NCI-H146 (cell line): ENCODE measurements around the gene ASMT.
"Not testable (repeated sequence)": the region's sequence is repeated elsewhere in the genome, so short reads cannot be mapped to it uniquely, and the experiment has no call there.

ENCODE experiments used
- DNase-seq: peaks from one replicate; lab custom pipeline; 2025; lab: John Stamatoyannopoulos, UW

The ASMT gene, protein sequence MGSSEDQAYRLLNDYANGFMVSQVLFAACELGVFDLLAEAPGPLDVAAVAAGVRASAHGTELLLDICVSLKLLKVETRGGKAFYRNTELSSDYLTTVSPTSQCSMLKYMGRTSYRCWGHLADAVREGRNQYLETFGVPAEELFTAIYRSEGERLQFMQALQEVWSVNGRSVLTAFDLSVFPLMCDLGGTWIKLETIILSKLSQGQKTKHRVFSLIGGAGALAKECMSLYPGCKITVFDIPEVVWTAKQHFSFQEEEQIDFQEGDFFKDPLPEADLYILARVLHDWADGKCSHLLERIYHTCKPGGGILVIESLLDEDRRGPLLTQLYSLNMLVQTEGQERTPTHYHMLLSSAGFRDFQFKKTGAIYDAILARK

DNA sequence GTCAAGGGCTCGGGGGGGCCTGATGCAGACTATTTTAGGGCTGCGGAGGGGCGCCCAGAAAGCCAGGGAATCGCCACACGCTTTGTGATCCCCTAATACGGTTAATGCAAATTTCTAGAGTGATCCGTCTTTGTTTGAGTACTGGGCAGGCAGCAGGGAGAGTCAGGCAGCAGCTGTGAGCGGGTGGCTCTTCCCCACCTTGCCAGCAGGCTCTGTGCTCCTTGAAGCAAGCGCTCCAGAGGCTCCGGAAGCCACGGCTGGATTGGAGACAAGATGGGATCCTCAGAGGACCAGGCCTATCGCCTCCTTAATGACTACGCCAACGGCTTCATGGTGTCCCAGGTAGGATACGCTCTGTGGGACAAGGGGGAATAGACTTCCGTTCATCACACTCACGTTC is at the start of gene ASMT:
ASMT (plus strand) TSS at position 133 of the 400 bp plus-strand sequence; CDS start at position 274, 141 bp downstream.
- DNase-seq: no peak

DNA sequence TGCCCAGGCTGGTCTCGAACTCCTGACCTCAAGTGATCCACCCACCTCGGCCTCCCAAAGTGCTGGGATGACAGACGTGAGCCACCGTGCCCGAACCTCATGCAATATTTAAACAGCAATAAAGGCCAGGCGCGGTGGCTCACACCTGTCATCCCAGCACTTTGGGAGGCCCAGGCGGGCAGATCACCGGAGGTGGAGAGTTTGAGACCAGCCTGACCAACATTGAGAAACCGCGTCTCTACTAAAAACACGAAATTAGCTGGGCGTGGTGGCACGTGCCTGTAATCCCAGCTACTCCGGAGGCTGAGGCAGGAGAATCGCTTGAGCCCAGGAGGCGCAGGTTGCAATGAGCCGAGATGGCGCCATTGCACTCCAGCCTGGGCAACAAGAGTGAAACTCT is 40.7 kb upstream of the ASMT start:
- DNase-seq: not testable (repeated sequence)

- DNase-seq: no peak
Observed at GRCh38 chrX:1576201-1576992, 38.5 kb upstream of the ASMT start.

DNA sequence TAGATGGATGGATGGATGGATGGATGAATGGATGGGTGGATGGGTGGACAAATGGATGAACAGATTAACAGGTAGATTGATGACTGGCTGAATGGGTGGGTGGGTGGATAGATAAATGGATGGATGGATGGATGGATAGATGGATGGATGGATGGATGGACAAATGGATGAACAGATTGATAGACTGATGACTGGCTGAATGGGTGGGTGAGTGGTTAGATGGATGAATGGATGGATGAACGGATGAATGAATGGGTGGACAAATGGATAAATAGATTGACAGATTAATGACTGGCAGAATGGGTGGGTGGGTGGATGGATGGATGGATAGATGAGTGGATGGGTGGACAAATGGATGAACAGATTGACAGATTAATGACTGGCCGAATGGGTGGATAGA is 37.0 kb upstream of the ASMT start:
- DNase-seq: no peak

- DNase-seq: no peak
Observed at GRCh38 chrX:1578511-1579173, 36.2 kb upstream of the ASMT start.

GRCh38 chrX:1581132-1581531 is 33.7 kb upstream of the ASMT start:
- DNase-seq: peak; percentile 10

DNA sequence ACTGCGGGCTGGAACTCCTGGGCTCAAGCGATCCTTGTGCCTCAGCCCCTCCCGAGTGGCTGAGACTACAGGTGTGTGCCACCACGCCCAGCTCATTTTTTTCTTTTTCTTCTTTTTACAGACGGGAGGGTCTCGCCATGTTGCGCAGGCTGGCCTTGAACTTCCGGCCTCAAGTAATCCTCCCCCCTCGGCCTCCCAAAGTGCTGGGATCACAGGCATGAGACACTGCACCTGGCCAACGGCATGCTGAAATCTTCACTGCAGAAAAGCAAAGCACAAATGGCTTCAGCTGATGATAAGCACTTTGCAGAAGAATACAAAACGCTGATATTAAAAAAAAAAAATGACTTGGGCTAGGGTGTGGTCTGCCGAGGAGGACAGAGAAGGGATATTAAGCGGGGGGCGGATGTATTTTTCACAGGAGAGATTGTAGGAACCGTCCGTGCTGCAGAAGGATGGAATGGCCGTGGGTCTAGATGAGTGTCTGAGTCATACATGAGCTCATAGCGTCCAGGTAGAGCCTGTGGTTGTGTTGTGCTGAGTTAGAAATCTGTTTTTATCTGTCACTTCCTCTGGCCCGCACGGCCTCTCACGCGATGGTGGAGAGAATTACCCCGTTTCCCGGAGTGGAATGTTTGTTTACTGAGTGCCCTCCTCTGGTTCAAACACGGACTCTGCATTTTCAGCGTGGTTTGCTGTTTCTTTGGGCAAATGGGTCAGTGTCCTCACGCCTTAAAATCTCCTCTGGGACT is 32.0 kb upstream of the ASMT start:
- no peak for DNase-seq

DNA sequence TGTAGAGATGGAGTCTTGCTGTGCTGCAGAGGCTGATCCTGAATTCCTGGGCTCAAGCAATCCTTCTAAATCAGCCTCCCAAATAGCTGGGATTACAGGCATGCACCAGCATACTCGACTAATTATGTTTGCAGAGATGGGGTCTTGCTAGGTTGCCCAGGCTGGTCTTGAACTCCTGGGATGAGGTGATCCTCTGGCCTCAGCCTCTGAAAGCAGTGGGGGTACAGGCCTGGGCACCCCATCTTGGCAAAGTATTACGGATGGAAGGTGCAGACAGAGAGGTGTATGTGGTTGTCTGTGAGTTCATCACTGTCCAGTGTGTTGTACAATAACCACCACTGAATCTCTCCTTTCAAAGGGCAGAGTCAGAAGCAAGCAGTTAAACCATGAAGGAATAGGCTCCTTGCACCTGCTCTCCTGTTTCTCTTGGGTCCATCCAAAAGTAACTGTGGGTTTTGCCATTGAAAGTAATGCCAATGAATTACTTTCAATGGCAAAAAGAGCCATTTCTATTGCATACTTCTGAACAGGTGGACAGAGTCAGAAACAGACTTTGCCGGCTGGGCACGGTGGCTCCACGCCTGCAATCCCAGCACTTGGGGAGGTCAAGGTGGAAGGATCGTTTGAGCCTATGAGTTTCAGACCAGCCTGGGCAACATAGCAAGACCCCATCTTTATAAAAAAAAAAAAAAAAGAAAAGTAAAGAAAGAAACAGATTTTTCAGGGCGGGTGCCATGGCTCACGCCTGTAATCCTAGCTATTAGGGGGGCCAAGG is 30.4 kb upstream of the ASMT start:
- no peak for DNase-seq

GRCh38 chrX:1587161-1587560 is 27.7 kb upstream of the ASMT start:
- DNase-seq: no peak

- DNase-seq: no peak
Observed at GRCh38 chrX:1589356-1590130, 25.3 kb upstream of the ASMT start.

DNA sequence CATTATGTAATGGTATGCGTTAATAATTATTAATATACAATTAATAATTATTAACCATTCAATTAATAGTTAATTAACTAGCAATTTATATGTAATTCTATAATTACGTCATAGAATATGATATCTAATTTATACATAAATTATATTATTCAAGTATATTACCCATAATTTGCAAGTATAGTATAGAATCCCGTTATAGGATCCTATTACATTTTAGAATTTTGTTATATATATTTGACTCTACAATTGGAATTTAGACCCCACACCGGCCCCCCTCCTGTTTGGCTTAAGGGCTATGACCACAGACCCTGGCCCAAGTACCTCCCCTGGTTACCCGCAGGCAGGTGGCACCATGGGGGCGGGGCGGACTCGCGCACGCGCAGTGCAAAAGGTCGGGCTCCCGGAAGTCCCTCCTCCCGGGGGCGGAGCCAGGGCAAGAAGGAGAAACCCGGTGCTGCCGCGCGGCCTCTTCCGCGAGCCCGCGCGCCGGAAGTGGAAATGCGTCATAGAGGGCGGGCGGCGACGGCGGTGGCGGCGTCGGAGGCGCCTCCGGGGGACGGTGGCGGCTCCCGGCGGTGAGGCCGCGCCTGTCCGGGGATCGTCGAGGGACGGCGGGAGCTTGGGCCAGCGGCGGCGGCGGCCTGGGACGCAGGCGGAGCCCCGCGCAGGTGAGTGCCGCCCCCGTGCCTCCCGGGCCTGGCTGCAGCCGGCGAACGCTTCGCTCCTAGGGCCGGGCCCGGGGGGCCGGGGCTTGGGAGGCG is 23.6 kb upstream of the ASMT start, which contains the start of gene AKAP17A:
AKAP17A (plus strand) TSS at position 503 of the 761 bp plus-strand sequence. CDS start 1,859 bp downstream, outside the sequence.
- peak; percentile 92 for DNase-seq

DNA sequence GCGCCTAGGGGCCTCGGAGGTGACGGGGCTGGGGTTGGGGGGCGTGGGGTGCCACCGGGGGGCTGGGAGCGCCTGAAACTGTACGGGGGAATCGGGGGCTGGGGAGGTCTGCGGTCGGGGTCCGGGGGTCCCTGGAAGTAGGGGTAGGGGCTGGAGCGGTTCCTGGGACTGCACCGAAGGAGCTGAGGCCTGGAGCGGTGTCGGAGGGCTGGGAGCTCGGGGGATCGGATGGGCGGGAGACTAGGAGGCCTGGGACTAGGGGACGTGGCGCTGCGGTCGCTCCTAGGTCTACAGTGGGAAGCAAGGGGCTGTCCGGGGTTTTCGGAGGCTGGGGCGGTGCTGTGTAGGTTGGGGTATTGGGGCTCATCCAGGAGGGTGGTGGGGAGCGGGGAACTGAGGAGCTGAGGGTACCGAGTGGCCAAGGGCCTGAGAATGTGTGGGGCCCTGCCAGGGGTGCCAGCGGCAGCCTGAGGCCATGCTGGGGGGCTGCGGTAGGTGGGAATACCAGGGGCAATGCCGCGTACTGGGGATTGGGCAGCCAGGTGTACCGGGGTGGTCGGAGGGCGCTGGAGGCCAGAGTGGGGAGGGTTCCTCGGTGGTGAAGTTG is 22.9 kb upstream of the ASMT start:
- no peak for DNase-seq

- peak; percentile 5 for DNase-seq
Observed at GRCh38 chrX:1592470-1593142, 22.3 kb upstream of the ASMT start.

- DNase-seq: no peak
Observed at GRCh38 chrX:1593286-1594271, 21.3 kb upstream of the ASMT start.

DNA sequence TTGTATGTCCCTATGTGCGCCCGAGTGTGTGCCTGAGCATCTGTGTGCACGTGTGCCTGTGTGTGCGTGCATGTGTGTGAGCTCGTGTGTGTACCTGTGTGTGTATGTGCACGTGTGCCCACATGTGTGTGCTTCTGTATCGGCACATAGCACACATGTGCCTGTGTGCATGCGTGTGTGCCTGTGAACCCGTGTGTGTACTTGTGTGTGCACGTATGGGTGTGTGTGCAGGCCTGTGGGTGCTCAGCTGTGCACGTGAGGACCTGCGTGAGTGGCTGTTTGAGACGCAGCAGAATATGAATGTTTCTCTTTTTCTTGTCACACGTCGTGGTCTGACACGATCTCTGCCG is 19.2 kb upstream of the ASMT start:
- DNase-seq: no peak

DNA sequence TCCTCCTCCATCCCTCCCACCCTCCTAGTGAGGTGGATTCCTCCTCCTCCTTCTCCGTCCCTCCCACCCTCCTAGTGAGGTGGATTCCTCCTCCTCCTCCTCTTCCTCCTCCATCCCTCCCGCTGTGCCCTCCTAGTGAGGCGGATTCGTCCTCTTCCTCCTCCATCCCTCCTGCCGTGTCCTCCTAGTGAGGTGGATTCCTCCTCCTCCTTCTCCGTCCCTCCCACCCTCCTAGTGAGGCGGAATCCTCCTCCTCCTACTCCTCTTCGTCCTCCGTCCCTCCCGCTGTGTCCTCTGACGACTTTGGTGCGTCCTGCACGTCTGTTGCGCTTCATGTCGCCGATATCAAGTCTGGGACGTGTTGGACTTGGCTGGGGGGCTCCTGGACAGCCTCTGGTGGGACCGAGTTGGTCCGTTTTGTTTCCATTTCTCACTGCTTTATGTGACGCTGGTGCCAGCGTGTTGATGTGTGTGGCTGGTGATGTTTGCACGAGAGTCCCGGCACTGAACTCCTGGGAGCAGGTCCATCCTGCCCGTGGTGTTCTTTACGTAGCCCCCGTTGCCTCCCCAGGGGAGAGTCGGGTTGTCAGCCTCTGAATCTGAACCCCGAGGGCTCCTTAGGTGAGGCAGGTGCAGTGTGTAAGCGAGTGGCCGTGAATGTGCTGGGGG is 18.0 kb upstream of the ASMT start:
- no peak for DNase-seq
